ENCODE data around the gene LILRB5. TPM values are rescaled to one million over a fixed set of nuclear protein-coding genes. Genes with fewer than 3 reads are reported as not detected.
A peak's percentile ranks its signal among the peaks of the same experiment; 100 is the strongest.
"Not testable (repeated sequence)": the region's sequence is repeated elsewhere in the genome, so short reads cannot be mapped to it uniquely, and the experiment has no call there.

LILRB5 gene
- polyA plus RNA-seq, 3 donors, result 1.4 to 3.7 (median 2.3) TPM

DNA sequence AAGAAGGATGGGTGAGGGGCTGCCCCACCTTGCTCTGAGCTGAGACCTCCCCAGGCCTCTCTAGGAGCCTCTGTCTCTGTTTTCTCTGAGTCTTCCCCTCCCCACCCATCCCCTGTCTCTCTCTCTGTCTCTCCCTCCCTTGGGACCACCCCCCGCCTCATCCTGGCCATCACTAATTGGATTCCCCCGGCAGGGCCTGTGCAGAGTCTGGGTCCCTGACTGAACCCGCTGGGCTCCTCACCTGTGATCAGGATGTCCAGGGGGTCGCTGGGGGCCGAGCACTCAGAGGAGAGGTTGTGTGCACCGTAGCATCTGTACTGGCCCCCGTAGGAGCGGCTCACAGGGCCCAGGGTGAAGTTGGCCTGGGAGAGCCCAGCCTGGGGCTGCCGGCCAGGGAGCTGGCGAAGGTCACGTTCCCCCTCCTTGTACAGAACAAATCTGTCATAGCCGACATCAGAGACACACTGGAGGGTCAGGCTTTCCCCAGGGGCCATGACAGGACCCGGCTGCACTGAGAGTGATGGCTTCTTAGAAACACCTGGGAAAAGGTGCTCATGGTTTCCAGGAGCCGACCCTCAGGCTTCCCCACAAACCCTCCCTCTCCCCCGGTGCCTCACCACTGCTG, 21.6 kb upstream of the LILRB5 start:
- not testable (repeated sequence) for DNase-seq (ENCODE audit: extremely low read depth in 1 of 11, low read depth in 9 of 11, low spot score in 4 of 11)

DNA sequence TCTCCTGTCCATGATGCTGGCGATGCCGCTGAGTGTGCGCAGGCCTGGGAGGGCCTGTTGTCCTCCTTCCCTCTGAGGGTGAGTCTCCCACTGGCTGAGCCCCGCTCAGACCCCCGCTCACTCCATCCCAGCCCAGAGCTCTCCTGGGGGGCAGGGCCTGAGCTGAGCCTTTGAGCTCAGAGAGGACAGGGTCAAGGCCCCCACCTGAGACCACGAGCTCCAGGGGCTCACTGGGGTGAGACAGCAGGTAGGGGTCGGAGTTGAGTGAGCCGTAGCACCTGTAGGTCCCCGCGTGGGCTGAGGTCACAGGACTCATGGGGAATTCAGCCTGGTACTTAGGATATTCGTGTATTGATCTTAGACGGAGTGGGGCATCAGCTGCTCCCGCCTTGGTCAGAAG, 21.0 kb upstream of the LILRB5 start:
- DNase-seq (ENCODE audit: extremely low read depth in 1 of 11, low read depth in 9 of 11, low spot score in 4 of 11), result not testable (repeated sequence)

DNA sequence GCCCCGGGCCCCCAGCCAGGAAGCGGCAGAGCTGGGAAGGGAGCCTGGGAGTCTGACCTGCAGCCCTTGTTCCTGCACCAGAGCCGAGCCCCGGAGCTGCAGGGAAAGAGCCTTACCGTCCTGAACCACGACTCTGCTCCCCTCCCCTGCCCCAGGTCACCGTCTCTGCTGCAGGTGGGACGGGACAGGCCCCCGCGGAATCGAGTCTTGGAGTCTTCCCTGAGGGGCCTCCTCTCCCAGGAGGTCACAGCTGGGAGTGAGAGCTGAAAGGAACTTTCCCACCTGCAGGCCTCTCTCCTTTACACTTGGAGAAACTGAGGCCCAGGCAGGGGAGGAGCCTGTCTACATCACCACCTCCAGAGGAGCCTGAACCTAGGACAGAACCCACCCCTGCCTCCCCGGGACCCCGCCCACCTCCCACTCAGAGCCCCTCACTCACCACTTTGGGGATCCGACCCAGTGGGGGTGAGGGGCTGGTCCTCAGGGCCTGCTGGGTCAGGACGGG, 20.1 kb upstream of the LILRB5 start:
- not testable (repeated sequence) for DNase-seq (ENCODE audit: extremely low read depth in 1 of 11, low read depth in 9 of 11, low spot score in 4 of 11)

DNA sequence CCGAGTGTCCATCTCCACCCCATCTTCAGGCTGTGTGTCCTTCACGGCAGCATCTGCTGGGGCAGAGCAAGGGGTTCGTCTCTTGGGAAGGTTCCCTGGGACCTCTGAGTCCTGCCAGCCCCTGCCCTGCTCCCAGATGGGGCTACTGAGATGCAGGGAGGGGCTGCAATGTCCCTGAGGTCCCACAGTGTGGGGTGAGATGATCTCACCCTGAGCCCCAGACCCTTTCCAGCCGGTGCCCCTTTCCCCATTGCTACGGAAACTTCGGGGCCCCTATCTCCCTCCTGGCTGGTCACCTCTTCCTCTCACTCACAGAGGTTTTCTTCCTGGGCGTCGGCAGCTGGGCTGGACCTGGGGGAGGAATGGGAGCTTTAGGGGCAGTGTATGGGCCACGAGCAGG, 18.9 kb upstream of the LILRB5 start:
- no peak for DNase-seq (ENCODE audit: extremely low read depth in 1 of 11, low read depth in 9 of 11, low spot score in 4 of 11)

DNA sequence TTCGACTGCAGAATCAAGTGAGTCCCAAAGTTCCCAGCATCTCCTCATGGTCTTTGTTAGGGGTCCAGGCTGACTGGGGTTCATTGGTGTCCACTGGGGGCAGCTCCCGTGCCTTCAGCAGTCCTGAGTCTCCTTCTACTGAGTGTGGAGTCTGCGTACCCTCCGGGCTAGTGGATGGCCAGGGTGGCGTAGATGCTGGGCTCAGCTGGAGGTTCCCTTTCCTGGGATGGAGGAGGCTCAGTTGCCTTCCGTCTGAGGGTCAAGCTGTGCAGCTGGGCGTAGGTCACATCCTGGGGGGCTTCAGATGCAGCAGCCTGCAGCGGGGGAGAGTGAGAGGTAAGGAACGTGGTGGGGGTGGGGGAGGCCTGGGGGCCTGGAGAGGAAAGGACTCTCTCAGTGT, 17.4 kb upstream of the LILRB5 start:
- not testable (repeated sequence) for DNase-seq (ENCODE audit: extremely low read depth in 1 of 11, low read depth in 9 of 11, low spot score in 4 of 11)

DNA sequence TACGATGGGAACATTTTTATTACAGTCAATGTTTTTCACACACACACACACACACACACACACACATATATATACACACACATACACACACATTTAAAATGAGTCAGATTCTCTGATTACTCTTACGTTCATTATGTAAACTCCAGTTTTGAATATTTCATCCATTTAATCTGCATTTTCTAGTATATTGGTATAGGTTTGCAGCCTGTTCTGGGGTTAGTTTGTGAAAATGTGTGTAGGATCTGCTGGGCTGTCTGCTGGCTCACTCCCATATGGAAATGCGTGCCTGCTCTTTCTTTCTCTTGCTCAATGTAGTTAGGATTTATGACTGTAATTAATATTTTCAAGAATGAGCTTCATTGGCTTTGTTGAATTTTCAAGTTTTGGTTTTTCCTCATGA, 16.7 kb upstream of the LILRB5 start:
- no peak for DNase-seq (ENCODE audit: extremely low read depth in 1 of 11, low read depth in 9 of 11, low spot score in 4 of 11)

DNA sequence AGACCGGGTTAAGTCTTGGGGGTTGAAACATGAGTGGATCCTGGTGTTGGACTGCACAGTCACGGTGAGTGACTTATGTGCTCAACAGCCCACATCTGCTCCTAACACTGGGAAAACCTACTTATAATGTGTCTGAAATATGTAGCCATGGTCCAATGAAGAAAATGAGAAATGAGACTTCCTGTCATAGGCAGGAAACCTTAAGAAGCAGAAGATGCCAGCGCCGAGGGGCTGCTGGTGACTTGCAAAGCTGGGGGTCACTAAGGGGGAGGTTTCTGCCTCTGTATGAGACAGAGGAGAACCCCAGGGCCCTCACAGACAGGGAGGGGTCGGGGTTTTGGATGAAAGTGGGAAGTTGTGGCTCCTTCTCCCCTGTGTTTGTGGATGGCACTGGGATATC, 15.1 kb upstream of the LILRB5 start:
- DNase-seq (ENCODE audit: extremely low read depth in 1 of 11, low read depth in 9 of 11, low spot score in 4 of 11), result not testable (repeated sequence)

DNA sequence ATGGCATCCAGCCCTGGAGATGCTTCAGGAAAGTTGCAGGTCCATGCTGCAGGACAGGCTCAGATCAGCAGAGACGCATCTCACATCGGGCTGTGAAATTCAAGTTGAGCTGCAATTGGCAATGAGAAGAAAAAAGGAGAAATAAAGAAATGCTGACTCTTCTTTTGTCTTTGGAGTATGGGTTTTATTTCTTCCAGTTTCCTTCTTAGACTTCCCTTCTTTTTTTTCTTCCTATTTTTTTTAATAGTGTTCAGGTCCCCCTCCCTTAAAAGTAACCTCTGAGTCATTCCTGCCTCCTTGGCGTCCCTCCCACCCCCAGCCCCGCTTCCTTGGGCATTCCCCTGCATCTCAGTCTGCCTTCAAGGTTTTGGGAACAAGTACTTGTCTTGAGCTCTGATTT, 14.5 kb upstream of the LILRB5 start:
- DNase-seq (ENCODE audit: extremely low read depth in 1 of 11, low read depth in 9 of 11, low spot score in 4 of 11), result not testable (repeated sequence)

DNA sequence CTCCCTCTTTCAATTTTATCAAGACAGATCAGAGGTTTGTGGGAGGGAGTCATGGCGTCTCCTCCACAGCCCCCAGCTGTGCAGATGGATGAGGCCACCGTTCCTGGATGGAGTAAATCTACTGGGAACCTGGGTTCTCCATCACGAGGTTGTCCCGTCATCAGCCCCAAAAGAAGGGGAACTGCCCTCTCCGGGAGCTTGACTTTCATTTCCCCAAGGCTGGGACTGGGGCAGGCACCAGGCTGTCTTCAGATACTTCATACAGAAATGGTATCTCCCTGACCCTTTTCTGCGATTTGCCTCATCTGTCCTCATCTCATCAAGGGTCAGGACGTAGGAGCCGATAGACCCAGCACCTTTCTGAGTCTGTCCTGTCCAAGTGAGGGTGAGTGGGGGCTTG, 14.0 kb upstream of the LILRB5 start:
- no peak for DNase-seq (ENCODE audit: extremely low read depth in 1 of 11, low read depth in 9 of 11, low spot score in 4 of 11)

DNA sequence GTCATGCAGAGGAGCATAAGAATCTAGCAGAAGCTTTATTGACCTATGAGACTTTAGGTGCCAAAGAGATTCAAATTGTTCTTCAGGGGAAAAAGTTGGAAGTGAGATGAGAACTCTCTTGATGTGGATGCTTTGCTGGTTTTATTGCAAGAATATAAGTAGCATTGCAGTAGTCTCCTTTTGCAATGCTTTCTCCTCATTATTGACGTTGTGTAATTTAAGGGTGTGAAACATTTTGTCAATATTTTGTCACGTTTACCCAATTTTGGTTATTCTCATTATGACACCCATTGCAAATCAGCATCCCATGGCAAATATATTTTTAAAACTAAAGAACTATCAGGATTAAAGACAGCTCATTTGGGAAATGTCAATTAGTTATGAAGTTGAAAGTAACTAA, 11.9 kb upstream of the LILRB5 start:
- no peak for DNase-seq (ENCODE audit: extremely low read depth in 1 of 11, low read depth in 9 of 11, low spot score in 4 of 11)

DNA sequence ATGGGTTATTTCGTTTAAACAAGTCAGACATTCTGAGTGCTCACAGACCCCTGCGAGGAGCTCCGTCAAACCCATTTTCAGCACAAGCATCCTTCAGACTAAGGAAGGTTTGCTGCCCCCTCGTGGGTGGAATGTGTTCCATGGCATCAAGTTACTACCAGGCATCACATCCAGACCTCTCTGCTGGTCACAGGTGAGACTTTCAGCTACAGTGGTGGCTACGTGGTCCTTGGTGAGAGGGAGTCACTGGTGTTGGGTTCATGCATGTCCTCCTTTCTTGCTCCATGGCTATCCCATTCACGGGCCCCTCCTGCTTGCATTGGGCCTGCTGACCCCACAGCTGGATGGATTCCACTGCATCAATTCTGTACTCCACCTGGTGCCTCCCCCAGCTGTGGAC, 9.1 kb upstream of the LILRB5 start:
- DNase-seq (ENCODE audit: extremely low read depth in 1 of 11, low read depth in 9 of 11, low spot score in 4 of 11), result peak; percentile 68 to 88 (median 81)

DNA sequence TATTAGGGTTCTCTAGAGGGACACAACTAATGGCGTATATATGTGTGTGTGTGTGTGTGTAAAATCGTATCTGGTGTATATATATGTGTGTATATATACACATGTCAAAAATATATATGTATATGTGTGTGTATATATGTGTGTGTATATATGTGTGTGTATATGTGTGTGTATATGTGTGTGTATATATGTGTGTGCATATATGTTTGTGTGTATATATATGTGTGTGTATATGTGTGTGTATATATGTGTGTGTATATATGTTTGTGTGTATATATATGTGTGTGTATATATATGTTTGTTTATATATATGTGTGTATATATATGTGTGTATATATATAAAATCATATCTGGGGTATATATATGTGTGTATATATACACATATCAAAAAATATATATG, 5.4 kb upstream of the LILRB5 start:
- no peak for DNase-seq (ENCODE audit: extremely low read depth in 1 of 11, low read depth in 9 of 11, low spot score in 4 of 11)

DNA sequence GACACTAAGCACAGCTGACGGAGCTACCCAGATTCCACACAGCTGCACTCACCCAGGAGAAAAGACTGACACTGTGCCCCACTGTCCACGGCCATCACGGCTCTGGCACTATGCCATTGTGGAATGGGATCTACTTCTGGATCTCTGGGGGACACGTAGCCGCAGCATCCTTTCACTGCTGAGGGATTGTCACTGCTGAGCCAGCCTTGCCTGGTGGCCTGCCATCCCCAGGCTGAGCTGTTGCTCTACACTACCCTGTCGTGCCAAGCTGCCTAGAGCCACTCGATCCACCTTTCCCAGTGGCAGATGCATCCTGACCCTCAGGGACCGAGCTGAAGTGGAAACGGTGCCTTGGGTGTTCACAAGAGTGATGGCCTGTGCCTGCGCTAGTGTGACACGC, 5.0 kb upstream of the LILRB5 start:
- no peak for DNase-seq (ENCODE audit: extremely low read depth in 1 of 11, low read depth in 9 of 11, low spot score in 4 of 11)

DNA sequence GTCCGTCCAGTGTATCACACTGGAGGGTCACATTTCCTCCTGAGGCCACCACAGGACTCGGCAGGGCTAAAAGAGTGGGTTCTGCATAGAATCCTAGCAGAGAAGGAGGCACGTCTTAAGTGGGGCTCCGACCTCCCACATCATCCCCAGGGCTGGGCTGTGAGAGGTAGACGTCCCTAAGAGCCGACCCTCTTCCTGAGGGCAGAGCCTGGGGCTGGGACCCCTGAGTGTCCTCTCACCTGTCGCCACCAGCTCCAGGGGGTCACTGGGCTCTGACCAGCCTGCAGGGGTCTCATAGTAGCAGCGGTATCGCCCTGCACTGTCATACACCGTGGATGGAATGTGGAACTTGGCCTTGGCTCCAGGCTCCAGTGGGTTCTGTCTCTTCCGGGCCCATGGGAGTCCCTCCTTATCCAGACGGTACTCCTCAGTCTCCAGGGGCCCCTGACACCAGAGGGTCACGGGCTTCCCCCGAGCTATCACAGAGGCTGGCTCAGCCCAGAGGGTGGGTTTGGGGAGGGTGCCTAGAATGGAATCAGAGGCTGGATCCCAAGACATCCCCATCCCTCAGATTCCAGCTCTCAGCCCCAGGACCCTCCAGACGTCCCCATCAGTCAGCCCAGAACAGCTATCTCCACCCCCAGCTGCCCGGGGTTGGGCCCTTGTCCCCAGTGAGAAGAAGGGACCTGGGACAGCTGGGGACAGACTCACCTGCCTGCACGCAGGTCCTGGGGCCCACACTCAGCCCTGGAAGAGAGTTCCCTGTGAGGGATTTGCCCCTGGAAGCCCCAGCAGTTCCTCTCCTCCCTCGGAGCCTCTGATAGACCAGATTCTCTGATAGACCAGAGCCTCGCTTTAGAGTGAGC, 590 bp downstream of the LILRB5 start:
- no peak for DNase-seq (ENCODE audit: extremely low read depth in 1 of 11, low read depth in 9 of 11, low spot score in 4 of 11)

DNA sequence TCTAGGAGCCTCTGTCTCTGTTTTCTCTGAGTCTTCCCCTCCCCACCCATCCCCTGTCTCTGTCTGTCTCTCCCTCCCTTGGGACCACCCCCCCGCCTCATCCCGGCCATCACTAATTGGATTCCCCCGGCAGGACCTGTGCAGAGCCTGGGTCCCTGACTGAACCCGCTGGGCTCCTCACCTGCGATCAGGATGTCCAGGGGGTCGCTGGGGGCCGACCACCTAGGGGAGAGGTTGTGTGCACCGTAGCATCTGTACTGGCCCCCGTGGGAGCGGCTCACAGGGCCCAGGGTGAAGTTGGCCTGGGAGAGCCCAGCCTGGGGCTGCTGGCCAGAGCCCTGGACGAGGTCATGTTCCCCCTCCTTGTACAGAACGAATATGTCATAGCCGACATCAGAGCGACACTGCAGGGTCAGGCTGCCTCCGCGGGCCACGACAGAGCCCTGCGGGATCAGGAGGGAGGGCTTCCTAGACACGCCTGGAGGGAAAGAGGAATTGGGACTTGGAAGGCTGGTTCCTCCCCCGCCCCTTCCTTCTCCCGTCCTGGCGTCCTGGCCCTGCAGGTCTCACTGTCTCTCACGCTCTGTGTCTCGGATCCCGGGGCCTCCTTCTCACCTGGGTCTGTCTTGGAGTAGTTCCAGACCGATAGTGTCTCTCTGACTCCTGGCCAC, 1.8 kb downstream of the LILRB5 start:
- DNase-seq (ENCODE audit: extremely low read depth in 1 of 11, low read depth in 9 of 11, low spot score in 4 of 11), result no peak

DNA sequence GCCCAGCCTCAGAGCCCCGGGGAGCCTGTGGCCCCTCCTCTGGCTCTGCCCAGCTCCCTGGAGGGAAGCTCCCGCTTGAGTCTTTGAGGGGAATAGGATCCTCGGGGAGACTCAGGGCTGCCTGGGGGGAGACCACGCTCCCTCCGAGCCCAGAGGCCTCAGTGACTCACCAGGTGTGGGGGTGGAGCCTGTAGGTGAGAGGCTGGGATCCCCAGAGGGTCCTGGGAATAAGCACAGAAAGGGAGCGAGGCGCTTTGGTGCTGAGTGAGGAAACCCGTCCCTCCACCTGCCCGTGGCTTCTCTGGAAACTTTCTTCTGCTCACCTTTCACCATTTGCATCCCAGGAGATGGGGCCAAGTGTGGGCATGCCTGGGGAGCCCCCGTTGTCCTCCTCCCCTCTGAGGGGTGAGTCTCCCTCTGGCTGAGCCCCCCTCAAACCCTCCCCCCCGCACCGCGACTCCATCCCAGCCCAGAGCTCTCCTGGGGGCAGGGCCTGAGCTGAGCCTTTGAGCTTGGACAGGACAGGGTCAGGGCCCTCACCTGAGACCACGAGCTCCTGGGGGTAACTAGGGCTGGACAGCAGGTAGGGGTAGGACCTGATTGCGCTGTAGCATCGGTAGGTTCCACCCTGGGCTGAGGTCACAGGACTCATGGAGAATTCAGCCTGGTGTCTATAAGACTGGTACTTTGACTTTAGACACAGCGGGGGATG, 2.7 kb downstream of the LILRB5 start:
- DNase-seq (ENCODE audit: extremely low read depth in 1 of 11, low read depth in 9 of 11, low spot score in 4 of 11), result no peak

DNA sequence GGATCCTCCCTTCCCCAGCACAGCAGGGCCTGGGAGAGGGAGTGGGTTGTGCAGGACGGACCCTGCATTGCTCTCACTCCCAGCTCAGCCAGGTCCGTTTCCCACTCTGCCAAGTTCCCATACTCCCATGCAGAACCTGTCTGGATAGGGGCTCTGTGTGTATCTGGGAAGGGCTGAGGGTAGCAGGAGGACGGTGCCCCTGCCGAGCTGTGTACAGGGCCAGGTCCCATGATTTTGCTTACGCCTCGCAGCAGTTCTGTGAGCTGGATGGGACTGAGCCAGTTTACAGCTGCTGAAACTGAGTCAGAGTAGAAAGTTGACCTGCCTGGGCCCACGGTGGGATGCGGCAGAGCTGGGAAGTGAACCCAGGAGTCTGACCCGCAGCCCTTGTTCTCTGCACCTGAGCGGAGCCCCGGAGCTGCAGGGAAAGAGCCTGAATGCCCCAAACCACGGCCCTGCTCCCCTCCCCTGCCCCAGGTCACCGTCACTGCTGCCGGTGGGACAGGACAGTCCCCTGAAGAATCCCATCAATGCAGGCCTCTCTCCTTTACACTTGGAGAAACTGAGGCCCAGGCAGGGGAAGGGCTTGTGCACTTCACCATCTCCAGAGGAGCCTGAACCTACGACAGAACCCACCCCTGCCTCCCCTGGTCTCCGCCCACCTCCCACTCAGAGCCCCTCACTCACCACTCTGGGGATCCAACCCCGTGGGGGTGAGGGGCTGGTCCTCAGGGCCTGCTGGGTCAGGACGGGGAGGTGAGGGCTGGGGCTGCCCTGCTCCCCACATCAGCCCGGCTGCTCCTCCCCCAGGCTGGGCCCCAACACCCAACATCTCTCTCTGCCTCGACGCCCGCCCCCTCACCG, 3.5 kb downstream of the LILRB5 start:
- DNase-seq (ENCODE audit: extremely low read depth in 1 of 11, low read depth in 9 of 11, low spot score in 4 of 11), result no peak

DNA sequence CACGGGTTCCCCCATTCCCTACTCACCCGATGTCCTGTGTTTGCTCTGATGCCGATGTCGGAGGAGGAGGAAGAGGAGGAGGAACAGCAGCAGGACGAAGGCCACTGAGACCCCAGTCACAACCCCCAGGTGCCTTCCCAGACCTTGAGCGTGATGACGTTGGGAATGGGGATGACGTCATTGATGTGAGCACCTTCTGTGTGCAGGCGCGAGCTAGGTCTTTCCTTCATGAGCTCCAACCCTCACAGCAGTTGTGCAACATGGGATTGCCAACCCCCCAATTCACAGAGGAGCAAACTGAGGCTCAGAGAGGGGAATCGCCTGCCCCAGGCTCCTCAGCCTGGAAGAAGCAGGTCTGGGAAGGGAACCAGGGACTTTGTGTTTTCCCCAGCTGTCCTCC, 4.2 kb downstream of the LILRB5 start:
- no peak for DNase-seq (ENCODE audit: extremely low read depth in 1 of 11, low read depth in 9 of 11, low spot score in 4 of 11)
